H9 (cell line): Measurements from ENCODE around the gene CCDC88C. TPM values are rescaled to one million over a fixed set of nuclear protein-coding genes. Genes with fewer than 3 reads are reported as not detected.

Experiments
- DNase-seq: peaks from one replicate; pipeline ENCODE4 v3.0.0-alpha.2; 2017
- H2AFZ ChIP-seq: one replicate; pipeline ENCODE4 v1.6.1; 2013; ENCODE audit warnings: mild to moderate bottlenecking, low read length, control low read depth, moderate library complexity
- H2AK5ac ChIP-seq: 2 replicates; pipeline ENCODE4 v1.6.1; 2013; ENCODE audit warnings: low read length, control low read depth, mixed read lengths; ENCODE audit not compliant: insufficient read length
- H2BK120ac ChIP-seq: one replicate; pipeline ENCODE4 v1.6.1; 2013; ENCODE audit warnings: low read depth, mild to moderate bottlenecking, low read length, control low read depth, inconsistent platforms; ENCODE audit not compliant: poor library complexity, severe bottlenecking
- H2BK12ac ChIP-seq: 2 replicates; pipeline ENCODE4 v1.6.1; 2013; ENCODE audit warnings: low read length, control low read depth, mixed read lengths, low read depth; ENCODE audit not compliant: insufficient read length
- H2BK15ac ChIP-seq: 2 replicates; pipeline ENCODE4 v1.6.1; 2013; ENCODE audit warnings: low read depth, low read length, control low read depth
- H2BK20ac ChIP-seq: one replicate; pipeline ENCODE4 v1.6.1; 2013; ENCODE audit warnings: low read depth, mild to moderate bottlenecking, low read length, control low read depth, inconsistent platforms; ENCODE audit not compliant: poor library complexity, severe bottlenecking
- H2BK5ac ChIP-seq: 2 replicates; pipeline ENCODE4 v1.6.1; 2013; ENCODE audit warnings: low read length, control low read depth, mixed read lengths; ENCODE audit not compliant: insufficient read length
- H3K14ac ChIP-seq: 2 replicates; pipeline ENCODE4 v1.6.1; 2013; ENCODE audit warnings: low read length, control low read depth; ENCODE audit not compliant: insufficient read depth
- H3K18ac ChIP-seq: 2 replicates; pipeline ENCODE4 v1.6.1; 2013; ENCODE audit warnings: low read depth, mild to moderate bottlenecking, mixed read lengths, low read length, control low read depth; ENCODE audit not compliant: insufficient read length
- H3K23ac ChIP-seq: 2 replicates; pipeline ENCODE4 v1.6.1; 2013; ENCODE audit warnings: low read length, control low read depth, mixed read lengths, low read depth; ENCODE audit not compliant: insufficient read length
- H3K23me2 ChIP-seq: 2 replicates; pipeline ENCODE4 v1.6.1; 2013; ENCODE audit warnings: low read depth, mild to moderate bottlenecking, mixed read lengths, low read length, control low read depth; ENCODE audit not compliant: insufficient read length, poor library complexity, severe bottlenecking
- H3K27ac ChIP-seq: 2 replicates; pipeline ENCODE4 v1.5.1; 2013; ENCODE audit warnings: low read length, control low read depth, mixed read lengths, low read depth; ENCODE audit not compliant: insufficient read length
- H3K27me3 ChIP-seq: 2 replicates; pipeline ENCODE4 v1.6.1; 2013; ENCODE audit warnings: low read length, control low read depth, inconsistent platforms; ENCODE audit not compliant: insufficient read depth
- H3K4ac ChIP-seq: 2 replicates; pipeline ENCODE4 v1.6.1; 2013; ENCODE audit warnings: low read depth, mild to moderate bottlenecking, control low read depth, inconsistent platforms, low read length, moderate library complexity
- H3K4me1 ChIP-seq: 2 replicates; pipeline ENCODE4 v1.6.1; 2013; ENCODE audit warnings: low read length, control low read depth, inconsistent platforms; ENCODE audit not compliant: insufficient read depth
- H3K4me2 ChIP-seq: 2 replicates; pipeline ENCODE4 v1.6.1; 2013; ENCODE audit warnings: low read length, control low read depth, mixed read lengths; ENCODE audit not compliant: insufficient read length, insufficient read depth
- H3K56ac ChIP-seq: 2 replicates; pipeline ENCODE4 v1.6.1; 2013; ENCODE audit warnings: low read depth, mild to moderate bottlenecking, mixed read lengths, low read length, control low read depth; ENCODE audit not compliant: insufficient read length
- H3K79me1 ChIP-seq: 2 replicates; pipeline ENCODE4 v1.6.1; 2013; ENCODE audit warnings: low read depth, mild to moderate bottlenecking, moderate library complexity, low read length, control low read depth, inconsistent platforms; ENCODE audit not compliant: insufficient read depth, poor library complexity, severe bottlenecking
- H3K79me2 ChIP-seq: 2 replicates; pipeline ENCODE4 v1.6.1; 2013; ENCODE audit warnings: low read length, control low read depth, inconsistent platforms; ENCODE audit not compliant: insufficient read depth
- H3K9ac ChIP-seq: 2 replicates; pipeline ENCODE4 v1.6.1; 2013; ENCODE audit warnings: low read length, control low read depth, mixed read lengths; ENCODE audit not compliant: insufficient read length; ENCODE audit errors: extremely low read depth
- H3K9me3 ChIP-seq: one replicate; pipeline ENCODE4 v1.6.1; 2013; ENCODE audit warnings: low read depth, low read length, inconsistent platforms; ENCODE audit not compliant: control insufficient read depth
- H3T11ph ChIP-seq: one replicate; pipeline ENCODE4 v1.6.1; 2013; ENCODE audit warnings: mild to moderate bottlenecking, low read length, control low read depth, inconsistent platforms
- H4K20me1 ChIP-seq: one replicate; pipeline ENCODE4 v1.6.1; 2013; ENCODE audit not compliant: control insufficient read depth, insufficient read length, insufficient read depth
- H4K5ac ChIP-seq: 2 replicates; pipeline ENCODE4 v1.6.1; 2013; ENCODE audit warnings: low read depth, mild to moderate bottlenecking, mixed read lengths, low read length, control low read depth; ENCODE audit not compliant: insufficient read length
- H4K8ac ChIP-seq: replicated peaks from 2 replicates; pipeline ENCODE4 v1.6.1; 2013; ENCODE audit warnings: low read length, control low read depth, mixed read lengths, low read depth; ENCODE audit not compliant: insufficient read length
- H4K91ac ChIP-seq: 2 replicates; pipeline ENCODE4 v1.6.1; 2013; ENCODE audit warnings: low read depth, mild to moderate bottlenecking, moderate library complexity, mixed read lengths, low read length, control low read depth; ENCODE audit not compliant: insufficient read length
- H3K27ac Mint-ChIP-seq, 3 experiments: 2 replicates in 2 of 3; 3 replicates in 1 of 3; pipeline ENCODE4 v1.8.0; 2020 to 2021; ENCODE audit warnings: mixed read lengths in 3 of 3, mild to moderate bottlenecking in 1 of 3, moderate library complexity in 1 of 3
- H3K27me3 Mint-ChIP-seq: 2 replicates; pipeline ENCODE4 v1.8.0; 2021; ENCODE audit warnings: low read depth, mild to moderate bottlenecking, moderate library complexity, mixed read lengths
- H3K36me3 Mint-ChIP-seq, 3 experiments: 2 replicates in 2 of 3; 3 replicates in 1 of 3; pipeline ENCODE4 v1.8.0; 2020 to 2021; ENCODE audit warnings: low read depth in 3 of 3, mixed read lengths in 3 of 3; ENCODE audit not compliant: insufficient read depth in 1 of 3
- H3K4me1 Mint-ChIP-seq, 2 experiments: 2 replicates each; pipeline ENCODE4 v1.8.0; 2020; ENCODE audit warnings: mixed read lengths in 2 of 2
- H3K4me3 Mint-ChIP-seq, 2 experiments: 2 replicates in 1 of 2; 3 replicates in 1 of 2; pipeline ENCODE4 v1.8.0; 2020 to 2021; ENCODE audit warnings: mild to moderate bottlenecking in 2 of 2, mixed read lengths in 2 of 2, moderate library complexity in 1 of 2
- H3K9me3 Mint-ChIP-seq, 2 experiments: 2 replicates in 1 of 2; 3 replicates in 1 of 2; pipeline ENCODE4 v1.8.0; 2020; ENCODE audit warnings: mild to moderate bottlenecking in 2 of 2, mixed read lengths in 2 of 2, moderate library complexity in 1 of 2
- WGBS: extraction: QIAGEN DNeasy Blood & Tissue Kit; methylation state at CpG from one replicate; pipeline ENCODE4 v1.1.7; 2013; ENCODE audit warnings: missing lambda C conversion rate, low lambda C conversion rate, mixed read lengths; ENCODE audit not compliant: insufficient read length; ENCODE audit errors: extremely low coverage; 5-methylcytosine and 5-hydroxymethylcytosine counted together
- total RNA-seq: library from RNA; stranded (reverse); gene quantifications from 2 replicates; pipeline ENCODE4 v1.2.1, GENCODE V29; 2021
- TF ChIP-seq, protein P1 (sequence below): fragments of 200-600 bp; sonication (generic); conservative IDR thresholded peaks from 3 replicates; pipeline ENCODE4 v1.8.0; 2021; ENCODE audit warnings: antibody characterized with exemption, mild to moderate bottlenecking

The CCDC88C gene
- total RNA-seq, 1 experiment from 2014 or later: 52.4 TPM

DNA sequence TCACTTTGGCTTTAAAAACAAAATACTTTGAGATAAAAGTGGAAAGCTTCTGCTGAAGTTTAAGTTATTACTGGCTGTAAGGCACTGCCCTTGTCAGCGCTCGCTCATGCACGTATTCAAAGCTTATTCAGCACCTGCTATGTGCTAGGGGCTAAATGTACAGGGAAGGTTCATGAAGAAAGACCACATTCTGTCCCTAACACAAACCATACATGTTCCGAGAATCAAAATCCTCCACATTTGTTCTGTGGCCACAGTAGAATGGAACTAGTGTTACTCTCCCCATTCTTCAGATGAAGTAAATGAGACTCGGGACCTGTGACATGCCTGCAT lies 139.3 kb downstream of the CCDC88C start:
- Histone ChIP-seq H3K56ac (no peak overlapping the region), H2BK120ac (no peak overlapping the region), H3K27ac (no peak overlapping the region), H3T11ph (no peak overlapping the region), H3K14ac (no peak overlapping the region), H2AK5ac (no peak overlapping the region), H4K8ac (no peak overlapping the region), H2BK15ac (no peak overlapping the region), H3K4ac (no peak overlapping the region), H2BK5ac (no peak overlapping the region), H3K4me2 (no peak overlapping the region), H3K9ac (no peak overlapping the region), H3K4me1 (no peaks in the 10 kb centered on the region), H3K27me3 (no peaks in the 10 kb centered on the region), H3K79me1 (no peaks in the 10 kb centered on the region), H4K91ac (no peak overlapping the region), H3K23me2 (no peaks in the 10 kb centered on the region), H2AFZ (no peak overlapping the region), H2BK20ac (no peak overlapping the region), H3K18ac (no peak overlapping the region), H3K79me2 (no peaks in the 10 kb centered on the region), H3K23ac (no peak overlapping the region), H3K9me3 (no peaks in the 10 kb centered on the region), H2BK12ac (no peak overlapping the region), H4K20me1 (no peaks in the 10 kb centered on the region), H4K5ac (no peak overlapping the region)
- TF ChIP-seq, protein P1, sequence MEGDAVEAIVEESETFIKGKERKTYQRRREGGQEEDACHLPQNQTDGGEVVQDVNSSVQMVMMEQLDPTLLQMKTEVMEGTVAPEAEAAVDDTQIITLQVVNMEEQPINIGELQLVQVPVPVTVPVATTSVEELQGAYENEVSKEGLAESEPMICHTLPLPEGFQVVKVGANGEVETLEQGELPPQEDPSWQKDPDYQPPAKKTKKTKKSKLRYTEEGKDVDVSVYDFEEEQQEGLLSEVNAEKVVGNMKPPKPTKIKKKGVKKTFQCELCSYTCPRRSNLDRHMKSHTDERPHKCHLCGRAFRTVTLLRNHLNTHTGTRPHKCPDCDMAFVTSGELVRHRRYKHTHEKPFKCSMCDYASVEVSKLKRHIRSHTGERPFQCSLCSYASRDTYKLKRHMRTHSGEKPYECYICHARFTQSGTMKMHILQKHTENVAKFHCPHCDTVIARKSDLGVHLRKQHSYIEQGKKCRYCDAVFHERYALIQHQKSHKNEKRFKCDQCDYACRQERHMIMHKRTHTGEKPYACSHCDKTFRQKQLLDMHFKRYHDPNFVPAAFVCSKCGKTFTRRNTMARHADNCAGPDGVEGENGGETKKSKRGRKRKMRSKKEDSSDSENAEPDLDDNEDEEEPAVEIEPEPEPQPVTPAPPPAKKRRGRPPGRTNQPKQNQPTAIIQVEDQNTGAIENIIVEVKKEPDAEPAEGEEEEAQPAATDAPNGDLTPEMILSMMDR: no peak
- Mint-ChIP-seq H3K36me3 (peaks cover 10 to 76% (median 42%) of the 10 kb centered on the region in 3 experiments), H3K4me3 (no peak overlapping the region), H3K27ac (no peak overlapping the region), H3K27me3 (no peaks in the 10 kb centered on the region), H3K4me1 (no peaks in the 10 kb centered on the region), H3K9me3 (no peaks in the 10 kb centered on the region)
- DNase-seq: no peak
- no CpG with 5 or more reads among the region's 5 CpGs for WGBS
